Suprapubic skin (tissue), 4 donors: ENCODE results near the gene TEX36.

Source experiments
- POLR2A ChIP-seq, 2 donors: fragments of 450-650 bp; IDR thresholded peaks; one replicate each; pipeline ENCODE4 v1.6.1; 2017; ENCODE audit warnings: antibody characterized with exemption in 2 of 2, mild to moderate bottlenecking in 2 of 2, moderate library complexity in 2 of 2
- POLR2AphosphoS5 ChIP-seq, 3 donors: sonication (generic); formaldehyde crosslinking; IDR thresholded peaks; one replicate each; pipeline ENCODE4 v1.6.1; 2017; ENCODE audit warnings: antibody characterized with exemption in 3 of 3
- TF ChIP-seq, protein P1 (sequence below), 2 donors: fragments of 200-600 bp in 1 of 2; fragments of 450-650 bp in 1 of 2; sonication (generic) in 1 of 2; IDR thresholded peaks; one replicate each; pipeline ENCODE4 v1.5.1; 2016 to 2019; ENCODE audit warnings: antibody characterized with exemption in 2 of 2, mild to moderate bottlenecking in 1 of 2, moderate library complexity in 1 of 2

DNA sequence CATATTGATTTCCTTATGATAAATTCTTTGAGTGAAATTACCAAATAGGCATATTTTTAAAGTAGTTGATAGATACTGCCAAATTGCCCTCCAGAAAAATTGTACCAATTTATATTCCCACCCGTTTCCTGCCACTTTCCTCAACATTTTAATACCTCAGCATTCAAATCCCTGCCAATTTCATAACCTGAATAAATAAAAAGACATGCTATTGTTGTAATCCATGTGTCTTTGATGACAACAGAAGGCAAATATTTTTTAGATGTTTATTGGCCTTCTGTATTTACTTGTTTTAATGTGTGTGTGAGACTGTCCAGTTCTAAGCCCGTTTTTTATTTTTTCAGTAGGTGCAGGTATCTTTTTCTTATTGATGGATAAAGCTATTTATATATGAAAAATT is 71.7 kb downstream of the TEX36 start:
- TF ChIP-seq POLR2AphosphoS5 (IDR thresholded peaks at IDR 0.05) (no peak), POLR2A (IDR thresholded peaks at IDR 0.05) (no peak)
- TF ChIP-seq, protein P1, sequence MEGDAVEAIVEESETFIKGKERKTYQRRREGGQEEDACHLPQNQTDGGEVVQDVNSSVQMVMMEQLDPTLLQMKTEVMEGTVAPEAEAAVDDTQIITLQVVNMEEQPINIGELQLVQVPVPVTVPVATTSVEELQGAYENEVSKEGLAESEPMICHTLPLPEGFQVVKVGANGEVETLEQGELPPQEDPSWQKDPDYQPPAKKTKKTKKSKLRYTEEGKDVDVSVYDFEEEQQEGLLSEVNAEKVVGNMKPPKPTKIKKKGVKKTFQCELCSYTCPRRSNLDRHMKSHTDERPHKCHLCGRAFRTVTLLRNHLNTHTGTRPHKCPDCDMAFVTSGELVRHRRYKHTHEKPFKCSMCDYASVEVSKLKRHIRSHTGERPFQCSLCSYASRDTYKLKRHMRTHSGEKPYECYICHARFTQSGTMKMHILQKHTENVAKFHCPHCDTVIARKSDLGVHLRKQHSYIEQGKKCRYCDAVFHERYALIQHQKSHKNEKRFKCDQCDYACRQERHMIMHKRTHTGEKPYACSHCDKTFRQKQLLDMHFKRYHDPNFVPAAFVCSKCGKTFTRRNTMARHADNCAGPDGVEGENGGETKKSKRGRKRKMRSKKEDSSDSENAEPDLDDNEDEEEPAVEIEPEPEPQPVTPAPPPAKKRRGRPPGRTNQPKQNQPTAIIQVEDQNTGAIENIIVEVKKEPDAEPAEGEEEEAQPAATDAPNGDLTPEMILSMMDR (IDR thresholded peaks at IDR 0.05): no peak
